Measurements from ENCODE around the gene SCAF11. TPM values are rescaled to one million over a fixed set of nuclear protein-coding genes. Genes with fewer than 3 reads are reported as not detected.
A peak's percentile ranks its signal among the peaks of the same experiment; 100 is the strongest.

SCAF11 gene
- total and polyA plus RNA-seq, 10 of the 15 experiments (the other 5 are each of a cell fraction or from before 2014, with no cell fraction given), result 42.0 to 153 (median 100) TPM

GRCh38 chr12:45991284-45992249 lies 1.2 kb upstream of the SCAF11 start (continued):
- peak; percentile 54; the same call in 1 of the 2 replicates for TF ChIP-seq POLR2AphosphoS5 (IDR thresholded peaks at IDR 0.05; ENCODE audit: low read length)
- TF ChIP-seq PML (IDR thresholded peaks at IDR 0.05; ENCODE audit: low read length), result 0 out of 2 replicates have a peak, but pooled peaks have one; percentile 12
- no peak for TF ChIP-seq E2F4 (IDR thresholded peaks at IDR 0.05; ENCODE audit: low read depth, low read length)
- TF ChIP-seq JUNB (IDR thresholded peaks at IDR 0.05), result no peak
- TF ChIP-seq TCF3 (IDR thresholded peaks at IDR 0.05; ENCODE audit: borderline replicate concordance, insufficient read depth, low read depth, low read length), result no peak
- peak; percentile 82 to 91 for TF ChIP-seq BHLHE40 (IDR thresholded peaks at IDR 0.05; ENCODE audit: borderline replicate concordance in 1 of 2, low read depth in 2 of 2, low read length in 1 of 2)
- TF ChIP-seq HCFC1 (IDR thresholded peaks at IDR 0.05; ENCODE audit: low read length), result peak; percentile 24; the same call in 1 of the 2 replicates
- TF ChIP-seq EED (IDR thresholded peaks at IDR 0.05; ENCODE audit: low read depth), result peak; percentile 77; the same call in 1 of the 2 replicates
- peak; percentile 14 for TF ChIP-seq SMAD1 (IDR thresholded peaks at IDR 0.05; ENCODE audit: low read depth, partially characterized antibody)
- TF ChIP-seq SIN3A (IDR thresholded peaks at IDR 0.05; ENCODE audit: low read depth, low read length), result 0 out of 2 replicates have a peak, but pooled peaks have one; percentile 55
- peak; percentile 16; the same call in 1 of the 2 replicates for TF ChIP-seq PAX5 (IDR thresholded peaks at IDR 0.05; ENCODE audit: borderline replicate concordance, low read depth, low read length)
- TF ChIP-seq IRF5 (IDR thresholded peaks at IDR 0.05; ENCODE audit: borderline replicate concordance), result no peak
- 0 out of 4 replicates have a peak, but pooled peaks of 1 of the 2 experiments have one; percentile 14 for TF ChIP-seq ETV6 (conservative IDR thresholded peaks at IDR 0.05 in 1 of 2, IDR thresholded peaks at IDR 0.05 in 1 of 2; ENCODE audit: borderline replicate concordance in 1 of 2, low read depth in 1 of 2)
- TF ChIP-seq EGR1 (IDR thresholded peaks at IDR 0.05; ENCODE audit: borderline replicate concordance in 1 of 2, low read depth in 2 of 2, low read length in 2 of 2), result peak; percentile 19 to 81
- TF ChIP-seq CBX5 (IDR thresholded peaks at IDR 0.05; ENCODE audit: low read depth), result 0 out of 2 replicates have a peak, but pooled peaks have one; percentile 56
- TF ChIP-seq REST (IDR thresholded peaks at IDR 0.05; ENCODE audit: low read depth, low read length), result 0 out of 2 replicates have a peak, but pooled peaks have one; percentile 18
- peak; percentile 78 to 87 for TF ChIP-seq IKZF2 (IDR thresholded peaks at IDR 0.05)
- TF ChIP-seq MTA2 (IDR thresholded peaks at IDR 0.05; ENCODE audit: low read depth), result peak; percentile 10; the same call in 1 of the 2 replicates
- peak; percentile 58; the same call in 1 of the 2 replicates for TF ChIP-seq MAX (IDR thresholded peaks at IDR 0.05; ENCODE audit: low read depth, low read length)
- 0 out of 2 replicates have a peak, but pooled peaks have one; percentile 20 for TF ChIP-seq ZNF24 (IDR thresholded peaks at IDR 0.05)
